Measurements from ENCODE around the gene LMLN.
"Not testable (repeated sequence)": the region's sequence is repeated elsewhere in the genome, so short reads cannot be mapped to it uniquely, and the experiment has no call there.

LMLN gene

DNA sequence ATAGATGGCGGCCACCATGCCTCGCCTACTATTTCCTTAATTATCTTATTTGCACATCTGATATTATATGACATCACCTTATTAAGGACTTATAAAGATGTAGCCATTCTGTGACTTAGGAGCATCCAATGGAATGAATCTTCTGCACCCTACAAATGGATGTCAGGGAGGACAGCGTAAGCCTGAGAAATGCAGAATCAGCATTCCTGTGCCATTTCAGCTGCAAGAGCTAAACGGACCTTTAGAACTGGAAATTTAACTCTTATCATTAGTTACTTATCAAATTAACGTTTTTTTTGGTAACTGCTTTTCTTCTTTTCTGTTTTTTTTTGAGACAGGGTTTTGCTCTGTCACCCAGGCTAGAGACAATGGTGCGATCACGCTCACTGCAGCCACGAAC, 65.6 kb downstream of the LMLN start:
- in situ Hi-C loops (cut with MboI; ENCODE audit: low sequenced_read_pairs), result no loop called here

GRCh38 chr3:198026620-198027019, 66.6 kb downstream of the LMLN start:
- in situ Hi-C loops (cut with MboI; ENCODE audit: low sequenced_read_pairs), result no loop called here

DNA sequence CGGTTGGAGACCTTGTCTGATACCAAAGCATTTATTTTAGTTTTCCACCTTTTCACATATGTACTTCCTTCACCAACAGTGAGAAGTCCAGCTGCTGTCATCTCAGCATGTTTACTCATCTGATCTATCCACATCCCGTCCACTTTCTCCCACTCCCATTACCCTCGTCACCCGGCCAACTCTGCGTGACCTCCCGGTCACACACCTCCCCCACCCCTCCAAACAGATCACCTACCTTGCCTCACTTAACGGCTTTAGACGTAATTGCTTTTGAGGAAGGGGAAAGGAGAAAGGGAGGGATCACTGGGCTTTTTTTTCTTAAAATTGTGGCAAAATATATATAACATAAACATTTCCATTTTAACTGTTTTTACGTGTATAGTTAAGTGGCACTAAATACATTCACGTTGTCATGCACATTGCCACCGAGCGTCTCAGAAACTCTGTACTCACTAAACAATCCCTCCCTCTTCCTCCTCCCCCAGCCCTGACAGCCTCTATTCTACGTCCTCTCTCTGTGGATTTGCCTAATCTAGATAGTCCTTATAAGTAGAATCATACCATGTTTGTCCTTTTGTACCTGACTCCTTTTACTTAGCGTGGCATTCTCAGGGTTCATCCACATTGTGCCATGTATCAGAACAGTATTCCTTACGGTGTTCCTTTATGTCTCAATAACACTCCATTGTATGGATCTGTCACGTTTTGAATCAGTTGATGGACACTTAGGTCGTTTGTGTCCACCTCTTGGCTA, 67.2 kb downstream of the LMLN start:
- in situ Hi-C loops (cut with MboI; ENCODE audit: low sequenced_read_pairs), result no loop called here

DNA sequence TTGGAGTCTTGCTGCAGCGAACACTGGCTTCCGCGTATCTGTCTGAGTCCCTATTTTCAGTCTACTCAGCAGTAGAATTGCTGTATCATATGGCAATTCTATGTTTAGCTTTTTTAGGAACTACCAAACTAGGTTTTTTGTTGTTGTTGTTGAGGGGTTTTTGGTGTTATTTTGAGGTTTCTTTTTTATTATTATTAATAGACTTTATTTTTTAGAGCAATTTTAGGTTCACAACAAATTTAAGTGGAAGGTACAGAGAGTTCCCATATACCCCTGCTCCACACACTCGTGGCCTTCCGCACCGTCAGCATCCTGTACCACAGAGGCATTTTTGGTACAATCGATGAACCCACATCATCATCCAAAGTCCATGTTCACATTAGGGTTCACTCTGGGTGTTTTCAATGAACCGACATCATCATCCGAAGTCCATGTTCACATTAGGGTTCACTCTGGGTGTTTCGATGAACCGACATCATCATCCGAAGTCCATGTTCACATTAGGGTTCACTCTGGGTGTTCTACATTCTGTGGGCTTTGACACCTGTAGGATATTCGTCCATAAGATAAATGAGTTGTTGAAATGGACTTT, 67.9 kb downstream of the LMLN start:
- in situ Hi-C loops (cut with MboI; ENCODE audit: low sequenced_read_pairs), result no loop called here

DNA sequence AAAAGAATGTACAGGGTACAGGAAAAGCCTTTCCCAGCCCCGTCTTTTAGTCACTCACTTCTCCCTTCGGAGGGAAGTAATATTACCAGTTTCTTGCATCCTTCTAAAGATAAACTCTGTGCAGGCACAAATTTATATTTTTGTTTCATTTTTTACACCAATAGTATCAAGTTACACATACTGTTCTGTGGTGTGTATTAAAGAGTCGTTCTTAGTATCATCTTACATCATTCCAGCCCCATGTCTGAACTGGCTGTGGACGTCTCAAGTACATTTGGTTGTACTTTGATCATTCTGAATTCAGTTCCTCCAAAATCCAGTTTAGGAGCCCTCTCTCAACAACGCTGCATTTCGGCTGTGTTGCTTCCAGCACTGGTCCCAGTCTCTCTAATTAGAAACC, 68.7 kb downstream of the LMLN start:
- in situ Hi-C loops (cut with MboI; ENCODE audit: low sequenced_read_pairs), result no loop called here

- in situ Hi-C loops (cut with MboI; ENCODE audit: low sequenced_read_pairs), result no loop called here
These were observed 70.1 kb downstream of the LMLN start for GRCh38 chr3:198030125-198030524.

DNA sequence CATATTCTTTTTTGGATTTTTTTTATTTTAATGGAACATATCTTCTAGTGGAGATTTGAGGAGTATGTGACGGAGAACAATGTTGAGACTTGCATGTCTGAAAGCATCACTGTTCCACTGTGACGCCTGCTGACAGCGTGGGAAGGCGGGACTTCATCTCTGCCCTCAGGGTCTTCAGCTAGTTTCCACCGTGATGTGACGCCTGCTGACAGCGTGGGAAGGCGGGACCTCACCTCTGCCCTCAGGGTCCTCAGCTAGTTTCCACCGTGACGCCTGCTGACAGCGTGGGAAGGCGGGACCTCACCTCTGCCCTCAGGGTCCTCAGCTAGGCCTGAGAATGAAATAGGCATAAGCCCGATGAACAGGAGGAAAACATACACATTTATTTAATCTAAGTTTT, 70.7 kb downstream of the LMLN start:
- in situ Hi-C loops (cut with MboI; ENCODE audit: low sequenced_read_pairs), result no loop called here

- in situ Hi-C loops (cut with MboI; ENCODE audit: low sequenced_read_pairs), result no loop called here
These were observed 72.3 kb downstream of the LMLN start for GRCh38 chr3:198032039-198032936.

DNA sequence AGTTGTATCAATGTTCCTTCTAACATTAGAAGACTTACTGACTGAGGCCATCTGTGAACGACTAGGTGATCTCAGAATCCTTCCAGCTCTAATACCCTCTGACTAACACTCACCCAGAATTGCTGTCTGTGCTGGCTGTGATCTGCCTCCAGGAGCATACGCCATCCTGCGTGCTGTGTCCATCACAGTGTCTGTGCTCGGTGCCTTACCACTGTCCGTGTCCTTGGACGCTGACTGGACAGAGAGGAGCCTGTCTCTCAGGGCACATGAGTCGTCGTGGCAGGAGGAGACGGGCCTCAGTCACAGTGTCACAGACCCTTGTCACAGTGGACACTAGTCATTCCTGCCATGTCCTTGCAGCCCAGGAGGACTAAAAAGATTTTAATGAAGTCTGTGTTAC, 83.1 kb downstream of the LMLN start:
- in situ Hi-C loops (cut with MboI; ENCODE audit: low sequenced_read_pairs), result no loop called here

DNA sequence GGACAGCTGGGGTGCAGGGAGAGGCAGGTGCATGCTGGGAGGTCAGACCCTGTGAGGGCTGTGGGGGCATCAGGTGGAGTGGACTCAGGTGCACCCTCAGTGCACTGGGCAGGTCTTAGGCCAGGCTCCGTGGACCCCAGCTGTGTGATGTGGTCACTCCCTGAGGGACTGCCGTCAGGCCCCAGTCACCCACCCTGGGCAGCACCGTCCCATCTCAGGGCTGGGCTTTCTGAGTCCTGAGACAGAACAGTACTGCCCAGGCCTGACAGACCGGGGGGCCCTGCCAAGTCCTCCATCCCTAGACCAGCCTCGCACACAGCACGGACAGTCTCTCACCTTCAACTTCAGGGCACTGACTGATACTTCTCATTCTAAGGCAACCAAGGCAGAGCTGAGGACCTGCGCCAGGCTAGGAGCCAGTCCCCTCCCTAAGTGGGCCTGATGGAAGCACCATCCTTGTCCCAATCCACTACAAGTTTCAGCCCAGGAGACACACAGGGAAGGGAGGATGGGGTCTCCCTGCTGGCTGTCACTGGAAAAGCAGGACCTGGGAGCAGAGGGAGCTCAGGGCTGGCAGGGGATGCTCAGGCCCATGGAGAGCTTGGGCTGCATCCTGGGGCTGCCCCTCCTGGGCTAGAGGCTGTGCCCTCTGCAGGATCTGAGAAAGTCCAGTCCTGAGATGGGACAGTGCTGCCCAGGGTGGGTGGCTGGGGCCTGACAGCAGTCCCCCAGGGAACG, 86.3 kb downstream of the LMLN start:
- in situ Hi-C loops (cut with MboI; ENCODE audit: low sequenced_read_pairs), result no loop called here

- in situ Hi-C loops (cut with MboI; ENCODE audit: low sequenced_read_pairs), result no loop called here
These were observed 88.4 kb downstream of the LMLN start for GRCh38 chr3:198048445-198048844.

DNA sequence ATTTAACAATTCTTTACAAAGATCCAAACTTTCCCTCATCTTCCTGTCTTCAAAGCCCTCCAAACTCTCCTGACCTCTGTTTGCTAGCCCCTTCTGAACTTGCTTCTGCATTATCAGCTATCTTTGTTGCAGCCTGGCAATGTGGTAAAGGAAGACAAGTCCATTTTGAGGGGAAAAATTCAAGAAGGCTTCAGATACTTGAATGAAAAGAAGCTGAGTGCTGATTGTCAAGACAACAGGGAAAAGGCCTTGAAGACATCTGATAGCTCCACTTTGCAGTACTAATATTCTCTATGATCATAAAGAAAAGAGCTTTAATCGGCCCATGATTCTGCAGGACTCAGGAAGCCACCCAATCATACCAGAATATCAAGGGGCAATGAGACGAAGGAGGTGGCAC, 91.8 kb downstream of the LMLN start:
- in situ Hi-C loops (cut with MboI; ENCODE audit: low sequenced_read_pairs), result no loop called here

DNA sequence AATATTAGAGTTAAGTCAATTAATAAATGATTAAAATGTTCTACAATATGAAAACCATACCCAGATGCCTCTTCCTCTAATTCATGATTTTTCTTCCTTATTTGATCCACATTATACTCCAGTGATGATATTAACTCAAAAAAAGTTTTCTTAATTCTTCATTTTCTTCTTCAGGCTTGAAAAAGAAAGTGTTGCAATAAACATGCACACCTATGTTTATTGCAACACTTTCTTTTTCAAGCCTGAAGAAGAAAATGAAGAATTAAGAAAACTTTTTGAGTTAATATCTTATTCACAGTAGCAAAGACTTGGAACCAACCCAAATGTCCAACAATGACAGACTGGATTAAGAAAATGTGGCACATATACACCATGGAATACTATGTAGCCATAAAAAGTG, 93.4 kb downstream of the LMLN start:
- in situ Hi-C loops (cut with MboI; ENCODE audit: low sequenced_read_pairs), result not testable (repeated sequence)

GRCh38 chr3:198061119-198062067, 101.4 kb downstream of the LMLN start:
- in situ Hi-C loops (cut with MboI; ENCODE audit: low sequenced_read_pairs), result no loop called here

GRCh38 chr3:198062068-198062465, 102.0 kb downstream of the LMLN start:
- in situ Hi-C loops (cut with MboI; ENCODE audit: low sequenced_read_pairs), result no loop called here

DNA sequence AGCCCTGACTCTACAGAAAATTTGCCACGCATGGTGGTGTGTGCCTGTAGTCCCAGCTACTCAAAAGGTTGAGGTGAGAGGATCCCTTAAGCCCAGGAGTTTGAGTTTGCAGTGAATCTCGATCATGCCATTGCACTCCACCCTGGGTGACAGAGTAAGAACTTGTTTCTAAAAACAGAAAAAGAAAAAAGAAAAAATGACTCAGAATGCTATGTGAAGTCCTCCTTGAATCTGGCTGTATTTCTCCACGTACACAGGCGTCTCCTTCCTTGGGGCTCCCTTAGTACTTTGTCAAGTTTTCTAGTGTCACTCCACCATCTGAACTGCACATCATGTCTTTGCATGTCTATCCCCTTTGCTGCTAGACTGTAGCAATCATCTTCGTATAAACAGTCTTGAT, 104.4 kb downstream of the LMLN start:
- in situ Hi-C loops (cut with MboI; ENCODE audit: low sequenced_read_pairs), result no loop called here

DNA sequence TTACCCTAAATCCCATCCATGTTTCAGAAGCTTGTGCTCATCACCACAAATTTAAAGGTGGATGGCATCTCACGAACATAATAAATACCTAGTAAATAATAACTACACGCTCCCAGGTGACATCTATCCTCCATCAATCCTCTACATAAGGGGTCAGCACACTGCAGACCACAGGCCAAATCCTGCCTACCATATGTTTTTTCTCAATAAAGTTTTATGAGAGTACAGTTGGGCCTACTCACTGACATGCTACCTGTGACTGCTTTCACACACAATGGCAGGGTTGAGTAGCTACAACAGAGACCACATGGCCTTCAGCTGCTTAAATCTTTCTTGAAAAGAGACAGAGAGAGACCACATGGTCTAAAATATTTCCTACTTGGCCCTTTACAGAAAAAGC, 105.9 kb downstream of the LMLN start:
- in situ Hi-C loops (cut with MboI; ENCODE audit: low sequenced_read_pairs), result no loop called here

DNA sequence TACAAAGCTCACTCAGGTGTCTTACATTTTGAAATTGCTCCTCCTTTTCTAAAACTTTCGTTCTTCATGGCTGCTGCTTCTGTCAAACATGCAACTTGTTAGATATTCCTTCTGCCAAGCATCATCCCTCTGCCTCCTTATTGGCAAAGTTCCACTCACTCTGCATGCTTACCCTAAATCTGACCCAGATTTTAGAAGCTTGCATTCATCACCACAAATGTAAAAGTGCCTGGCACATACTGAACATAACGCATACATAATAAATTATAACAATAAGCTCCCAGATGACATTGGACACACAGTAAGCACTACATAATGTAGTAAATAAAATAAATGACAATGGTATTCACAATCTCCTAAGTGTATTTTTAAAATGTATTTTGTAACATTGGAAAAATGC, 107.4 kb downstream of the LMLN start:
- in situ Hi-C loops (cut with MboI; ENCODE audit: low sequenced_read_pairs), result no loop called here

GRCh38 chr3:198070871-198071270, 110.9 kb downstream of the LMLN start:
- in situ Hi-C loops (cut with MboI; ENCODE audit: low sequenced_read_pairs), result no loop called here
